ENCODE measurements around the gene LAMB4.

DNA sequence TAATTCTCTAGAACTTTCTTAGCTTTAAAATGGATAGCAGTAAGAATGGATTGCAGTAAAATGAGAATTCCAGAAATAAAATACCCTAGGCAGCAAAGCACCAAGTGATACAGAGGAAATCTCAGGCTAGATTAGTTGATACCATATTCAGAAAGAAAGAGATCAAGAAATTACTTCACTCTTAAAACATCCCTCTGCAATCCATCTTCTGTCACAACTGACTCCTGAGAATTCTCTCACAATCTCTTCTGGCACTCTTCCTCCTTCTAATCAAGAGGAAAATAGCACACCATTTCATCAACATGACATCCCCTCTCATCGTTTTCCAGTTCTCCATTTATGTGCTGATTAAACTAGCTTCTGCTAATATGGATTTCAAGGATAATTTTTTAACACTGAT is 85.0 kb downstream of the LAMB4 start:
- TF ChIP-seq, protein P1, sequence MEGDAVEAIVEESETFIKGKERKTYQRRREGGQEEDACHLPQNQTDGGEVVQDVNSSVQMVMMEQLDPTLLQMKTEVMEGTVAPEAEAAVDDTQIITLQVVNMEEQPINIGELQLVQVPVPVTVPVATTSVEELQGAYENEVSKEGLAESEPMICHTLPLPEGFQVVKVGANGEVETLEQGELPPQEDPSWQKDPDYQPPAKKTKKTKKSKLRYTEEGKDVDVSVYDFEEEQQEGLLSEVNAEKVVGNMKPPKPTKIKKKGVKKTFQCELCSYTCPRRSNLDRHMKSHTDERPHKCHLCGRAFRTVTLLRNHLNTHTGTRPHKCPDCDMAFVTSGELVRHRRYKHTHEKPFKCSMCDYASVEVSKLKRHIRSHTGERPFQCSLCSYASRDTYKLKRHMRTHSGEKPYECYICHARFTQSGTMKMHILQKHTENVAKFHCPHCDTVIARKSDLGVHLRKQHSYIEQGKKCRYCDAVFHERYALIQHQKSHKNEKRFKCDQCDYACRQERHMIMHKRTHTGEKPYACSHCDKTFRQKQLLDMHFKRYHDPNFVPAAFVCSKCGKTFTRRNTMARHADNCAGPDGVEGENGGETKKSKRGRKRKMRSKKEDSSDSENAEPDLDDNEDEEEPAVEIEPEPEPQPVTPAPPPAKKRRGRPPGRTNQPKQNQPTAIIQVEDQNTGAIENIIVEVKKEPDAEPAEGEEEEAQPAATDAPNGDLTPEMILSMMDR (IDR thresholded peaks at IDR 0.05; ENCODE audit: insufficient read depth, low read length) = no peak
- TF ChIP-seq, protein P2, sequence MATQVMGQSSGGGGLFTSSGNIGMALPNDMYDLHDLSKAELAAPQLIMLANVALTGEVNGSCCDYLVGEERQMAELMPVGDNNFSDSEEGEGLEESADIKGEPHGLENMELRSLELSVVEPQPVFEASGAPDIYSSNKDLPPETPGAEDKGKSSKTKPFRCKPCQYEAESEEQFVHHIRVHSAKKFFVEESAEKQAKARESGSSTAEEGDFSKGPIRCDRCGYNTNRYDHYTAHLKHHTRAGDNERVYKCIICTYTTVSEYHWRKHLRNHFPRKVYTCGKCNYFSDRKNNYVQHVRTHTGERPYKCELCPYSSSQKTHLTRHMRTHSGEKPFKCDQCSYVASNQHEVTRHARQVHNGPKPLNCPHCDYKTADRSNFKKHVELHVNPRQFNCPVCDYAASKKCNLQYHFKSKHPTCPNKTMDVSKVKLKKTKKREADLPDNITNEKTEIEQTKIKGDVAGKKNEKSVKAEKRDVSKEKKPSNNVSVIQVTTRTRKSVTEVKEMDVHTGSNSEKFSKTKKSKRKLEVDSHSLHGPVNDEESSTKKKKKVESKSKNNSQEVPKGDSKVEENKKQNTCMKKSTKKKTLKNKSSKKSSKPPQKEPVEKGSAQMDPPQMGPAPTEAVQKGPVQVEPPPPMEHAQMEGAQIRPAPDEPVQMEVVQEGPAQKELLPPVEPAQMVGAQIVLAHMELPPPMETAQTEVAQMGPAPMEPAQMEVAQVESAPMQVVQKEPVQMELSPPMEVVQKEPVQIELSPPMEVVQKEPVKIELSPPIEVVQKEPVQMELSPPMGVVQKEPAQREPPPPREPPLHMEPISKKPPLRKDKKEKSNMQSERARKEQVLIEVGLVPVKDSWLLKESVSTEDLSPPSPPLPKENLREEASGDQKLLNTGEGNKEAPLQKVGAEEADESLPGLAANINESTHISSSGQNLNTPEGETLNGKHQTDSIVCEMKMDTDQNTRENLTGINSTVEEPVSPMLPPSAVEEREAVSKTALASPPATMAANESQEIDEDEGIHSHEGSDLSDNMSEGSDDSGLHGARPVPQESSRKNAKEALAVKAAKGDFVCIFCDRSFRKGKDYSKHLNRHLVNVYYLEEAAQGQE (IDR thresholded peaks at IDR 0.05; ENCODE audit: insufficient replicate concordance, low read depth) = no peak
- TF ChIP-seq SPI1 (IDR thresholded peaks at IDR 0.05; ENCODE audit: borderline replicate concordance, low read depth) (no peak), POLR2AphosphoS5 (IDR thresholded peaks at IDR 0.05; ENCODE audit: low read depth) (no peak)
